ENCODE measurements around the gene PCNX3.

DNA sequence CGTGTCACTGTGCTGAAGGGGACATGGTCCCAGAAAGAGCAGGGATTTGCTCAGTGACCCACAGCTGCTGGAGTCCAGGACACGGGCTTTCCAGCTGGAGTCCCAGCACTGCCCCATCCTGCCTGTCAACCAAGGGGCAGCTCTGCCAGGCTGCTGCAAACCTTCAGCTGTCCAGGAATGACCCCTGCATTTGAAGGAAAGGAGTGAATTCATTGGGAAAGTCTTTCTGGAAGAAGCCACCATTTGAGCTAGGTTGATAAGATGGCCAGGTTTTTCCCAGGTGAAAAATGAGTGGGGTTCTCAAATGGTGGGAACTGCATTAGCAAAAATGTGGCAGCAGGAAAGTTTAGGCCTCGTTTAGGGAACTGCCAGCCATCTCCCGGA lies 29.3 kb upstream of the PCNX3 start:
- no peak for TF ChIP-seq GATA1 (IDR thresholded peaks at IDR 0.05; ENCODE audit: low read depth, low read length)
- no peak for TF ChIP-seq POLR2A (IDR thresholded peaks at IDR 0.05; ENCODE audit: low read length)
